Measurements from ENCODE around the gene IL3RA.
A peak's percentile ranks its signal among the peaks of the same experiment; 100 is the strongest.
"Not testable (repeated sequence)": the region's sequence is repeated elsewhere in the genome, so short reads cannot be mapped to it uniquely, and the experiment has no call there.

IL3RA gene

DNA sequence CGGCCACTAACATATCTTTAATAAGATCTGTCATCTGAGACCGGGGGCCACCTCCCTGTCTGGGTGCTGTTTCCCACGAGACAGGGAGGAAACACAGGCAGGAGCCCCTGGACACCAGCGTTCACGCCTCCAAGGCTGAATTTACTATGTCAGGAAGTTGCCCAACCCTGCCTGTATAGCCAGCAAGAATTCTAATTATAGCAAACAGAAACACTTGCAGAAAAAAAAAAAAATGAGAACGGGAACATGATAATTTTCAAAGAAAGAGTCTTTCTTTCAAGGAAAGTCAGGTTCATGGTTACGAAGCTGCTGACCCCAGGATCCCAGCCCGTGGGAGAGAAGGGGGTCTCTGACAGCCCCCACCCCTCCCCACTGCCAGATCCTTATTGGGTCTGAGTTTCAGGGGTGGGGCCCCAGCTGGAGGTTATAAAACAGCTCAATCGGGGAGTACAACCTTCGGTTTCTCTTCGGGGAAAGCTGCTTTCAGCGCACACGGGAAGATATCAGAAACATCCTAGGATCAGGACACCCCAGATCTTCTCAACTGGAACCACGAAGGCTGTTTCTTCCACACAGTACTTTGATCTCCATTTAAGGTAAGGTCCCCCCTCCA is at the start of gene IL3RA:
Gene IL3RA, plus strand, starts transcription at position 455 of the 613 bp plus-strand sequence. CDS start 4,981 bp downstream, outside the sequence.
- peak within 1 kb of the TSS; percentile 68 for H3K27ac Mint-ChIP-seq
- ATAC-seq (peak; percentile 58), DNase-seq (ENCODE audit: low spot score in 2 of 2) (no peak)
- peaks cover 7% of the 10 kb centered on the region for H3K4me1 Mint-ChIP-seq
- H3K4me3 Mint-ChIP-seq = peak within 1 kb of the TSS; percentile 80
- H3K9me3 Mint-ChIP-seq = no peaks in the 10 kb centered on the region
- H3K36me3 Mint-ChIP-seq = no peaks in the 10 kb centered on the region

DNA sequence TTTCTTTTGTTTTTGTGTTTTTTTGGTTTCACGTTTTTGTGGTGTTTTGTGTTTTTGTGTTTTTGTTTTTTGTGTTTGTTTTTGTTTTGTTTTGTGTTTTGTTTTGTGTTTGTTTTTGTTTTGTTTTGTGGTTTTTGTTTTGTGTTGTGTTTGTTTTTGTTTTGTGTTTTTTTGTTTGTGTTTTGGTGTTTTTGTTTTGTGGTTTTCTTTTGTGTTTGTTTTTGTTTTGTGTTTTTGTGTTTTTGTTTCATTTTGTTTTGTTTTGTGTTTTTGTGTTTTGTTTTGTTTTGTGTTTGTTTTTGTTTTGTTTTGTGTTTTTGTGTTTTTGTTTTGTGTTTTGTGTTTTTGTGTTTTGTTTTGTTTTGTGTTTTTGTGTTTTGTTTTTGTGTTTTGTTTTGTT is 47.0 kb upstream of the IL3RA start:
- Mint-ChIP-seq H3K9me3 (peaks cover 12% of the 10 kb centered on the region), H3K4me3 (no peak overlapping the region), H3K4me1 (peaks cover 6% of the 10 kb centered on the region), H3K36me3 (peaks cover 7% of the 10 kb centered on the region), H3K27ac (peak overlapping the region; percentile 52)
- ATAC-seq (no peak), DNase-seq (ENCODE audit: low spot score in 2 of 2) (no peak)

DNA sequence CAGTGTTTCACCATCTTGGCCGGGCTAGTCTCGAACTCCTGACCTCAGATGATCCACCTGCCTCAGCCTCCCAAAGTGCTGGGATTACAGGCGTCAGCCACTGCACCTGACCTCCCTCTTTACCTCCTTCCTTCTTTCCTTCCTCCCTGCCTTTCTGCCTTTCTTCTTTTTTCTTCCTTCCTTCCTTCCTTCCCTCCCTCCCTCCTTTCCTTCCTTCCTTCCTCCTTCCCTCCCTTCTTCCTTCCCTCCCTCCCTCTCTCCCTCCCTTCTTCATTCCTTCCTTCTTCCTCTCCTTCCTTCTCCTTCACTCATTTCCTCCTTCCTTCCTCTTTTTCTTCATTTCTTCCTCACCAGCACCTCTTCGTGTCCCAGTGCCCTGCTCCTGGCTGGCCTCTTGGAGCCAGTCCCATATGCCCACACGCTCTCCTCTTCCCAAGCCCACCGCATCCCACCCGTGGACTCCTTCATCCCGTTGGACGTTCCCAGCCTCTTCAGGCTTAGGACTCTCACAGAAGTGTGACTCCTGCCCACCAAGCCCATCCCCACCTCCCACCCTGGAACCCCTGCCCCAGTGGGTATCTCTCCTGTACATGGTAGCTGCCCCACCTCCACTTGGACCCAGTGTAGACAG is 45.4 kb upstream of the IL3RA start:
- Mint-ChIP-seq H3K4me1 (peaks cover 6% of the 10 kb centered on the region), H3K27ac (no peak overlapping the region), H3K36me3 (peaks cover 7% of the 10 kb centered on the region), H3K4me3 (no peak overlapping the region), H3K9me3 (peaks cover 12% of the 10 kb centered on the region)
- DNase-seq (ENCODE audit: low spot score in 2 of 2) (no peak), ATAC-seq (no peak)

DNA sequence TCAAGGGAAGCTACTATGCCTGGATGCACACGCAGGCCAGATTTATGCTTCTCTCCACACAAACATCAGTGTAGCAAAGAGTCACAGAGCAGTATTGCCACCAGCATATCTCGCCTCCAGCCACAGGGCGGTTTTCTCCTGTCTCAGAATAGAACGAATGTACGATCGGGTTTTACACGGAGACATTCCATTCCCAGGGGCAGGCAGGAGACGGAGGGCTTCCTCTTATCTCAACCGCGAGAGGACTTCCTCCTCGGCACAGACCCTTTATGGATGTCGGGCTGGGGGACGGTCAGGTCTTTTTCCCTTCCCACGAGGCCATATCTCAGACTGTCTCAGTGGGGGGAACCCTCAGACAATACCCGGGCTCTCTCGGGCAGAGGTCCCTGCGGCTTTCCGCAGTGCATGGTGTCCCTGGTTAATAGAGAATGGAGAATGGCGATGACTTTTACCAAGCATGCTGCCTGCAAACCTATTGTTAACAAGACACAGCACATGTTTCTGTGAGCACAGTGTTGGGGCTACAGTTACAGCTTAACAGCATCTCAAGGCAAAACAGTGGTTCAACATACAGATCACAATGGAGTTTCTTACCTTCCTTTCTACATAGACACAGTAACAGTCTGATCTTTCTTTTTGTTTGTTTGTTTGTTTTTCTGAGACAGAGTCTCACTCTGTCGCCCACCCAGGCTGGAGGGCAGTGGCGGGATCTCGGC is 43.9 kb upstream of the IL3RA start:
- Mint-ChIP-seq H3K27ac (no peak overlapping the region), H3K36me3 (peaks cover 7% of the 10 kb centered on the region), H3K4me3 (no peak overlapping the region), H3K9me3 (peaks cover 12% of the 10 kb centered on the region), H3K4me1 (peaks cover 6% of the 10 kb centered on the region)
- no peak for ATAC-seq
- DNase-seq (ENCODE audit: low spot score in 2 of 2) = no peak

DNA sequence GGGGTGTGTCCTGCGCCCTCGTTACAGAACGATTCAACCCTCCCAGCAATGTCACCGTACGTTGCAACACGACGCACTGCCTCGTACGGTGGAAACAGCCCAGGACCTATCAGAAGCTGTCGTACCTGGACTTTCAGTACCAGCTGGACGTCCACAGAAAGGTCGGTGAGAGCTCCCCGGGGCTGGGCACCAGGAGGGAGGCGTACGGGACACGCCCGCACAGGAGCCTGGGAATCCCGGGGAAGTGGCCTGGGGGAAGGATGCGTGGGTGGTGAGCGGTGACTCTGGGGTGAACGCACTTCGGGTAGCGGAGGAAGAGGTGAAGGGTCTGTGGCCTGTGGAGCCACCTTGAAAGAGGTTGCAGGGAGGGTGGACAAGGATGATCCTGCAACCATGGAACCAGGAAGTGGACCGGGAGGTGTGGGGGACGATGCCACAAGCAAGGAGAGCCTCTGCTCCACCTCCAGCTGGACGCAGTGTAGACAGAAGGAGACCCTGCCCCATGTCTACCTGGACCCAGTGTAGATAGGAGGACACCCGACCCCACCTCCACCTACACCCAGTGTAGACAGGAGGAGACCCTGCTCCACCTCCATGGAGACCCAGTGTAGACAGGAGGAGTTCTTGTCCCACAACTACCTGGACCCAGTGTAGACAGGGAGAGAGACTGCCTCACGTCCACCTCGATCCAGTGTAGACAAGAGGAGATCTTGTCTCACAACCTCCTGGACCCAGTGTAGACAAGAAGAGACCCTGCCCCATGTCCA is 42.1 kb upstream of the IL3RA start:
- H3K4me3 Mint-ChIP-seq = no peak overlapping the region
- peaks cover 9% of the 10 kb centered on the region for H3K9me3 Mint-ChIP-seq
- H3K36me3 Mint-ChIP-seq = peaks cover 4% of the 10 kb centered on the region
- ATAC-seq = peak; percentile 51
- no peak overlapping the region for H3K27ac Mint-ChIP-seq
- DNase-seq (ENCODE audit: low spot score in 2 of 2) = no peak
- peaks cover 2% of the 10 kb centered on the region for H3K4me1 Mint-ChIP-seq

DNA sequence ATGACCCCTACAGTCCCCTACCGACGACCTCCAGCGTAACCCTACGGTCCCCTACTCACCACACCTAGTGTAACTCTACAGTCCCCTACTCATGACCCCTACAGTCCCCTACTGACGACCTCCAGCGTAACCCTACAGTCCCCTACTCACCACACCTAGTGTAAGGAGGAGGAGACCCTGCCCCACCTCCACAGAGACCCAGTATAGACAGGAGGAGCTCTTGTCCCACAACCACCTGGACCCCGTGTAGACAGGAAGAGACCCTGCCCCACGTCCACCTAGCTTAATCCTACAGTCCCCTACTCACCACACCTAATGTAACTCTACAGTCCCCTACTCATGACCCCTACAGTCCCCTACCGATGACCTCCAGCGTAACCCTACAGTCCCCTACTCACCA is 41.0 kb upstream of the IL3RA start:
- no peak overlapping the region for H3K4me3 Mint-ChIP-seq
- H3K27ac Mint-ChIP-seq = no peak overlapping the region
- peaks cover 3% of the 10 kb centered on the region for H3K9me3 Mint-ChIP-seq
- no peaks in the 10 kb centered on the region for H3K36me3 Mint-ChIP-seq
- DNase-seq (ENCODE audit: low spot score in 2 of 2) = no peak
- no peaks in the 10 kb centered on the region for H3K4me1 Mint-ChIP-seq
- peak; percentile 51 for ATAC-seq

DNA sequence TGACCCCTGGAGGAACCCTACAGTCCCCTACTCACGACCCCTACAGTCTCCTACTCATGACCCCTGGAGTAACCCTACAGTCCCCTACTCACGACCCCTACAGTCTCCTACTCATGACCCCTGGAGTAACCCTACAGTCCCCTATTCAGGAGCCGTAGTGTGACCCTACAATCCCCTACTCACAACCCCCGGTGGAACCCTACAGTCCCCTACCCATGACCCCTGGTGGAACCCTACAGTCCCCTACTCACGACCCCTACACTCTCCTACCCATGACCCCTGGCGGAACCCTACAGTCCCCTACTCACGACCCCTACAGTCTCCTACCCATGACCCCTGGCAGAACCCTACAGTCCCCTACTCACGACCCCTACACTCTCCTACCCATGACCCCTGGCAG is 39.0 kb upstream of the IL3RA start:
- H3K36me3 Mint-ChIP-seq; ATAC-seq; H3K27ac Mint-ChIP-seq; H3K4me1 Mint-ChIP-seq; DNase-seq (ENCODE audit: low spot score in 2 of 2); H3K9me3 Mint-ChIP-seq; H3K4me3 Mint-ChIP-seq: not testable (repeated sequence)

DNA sequence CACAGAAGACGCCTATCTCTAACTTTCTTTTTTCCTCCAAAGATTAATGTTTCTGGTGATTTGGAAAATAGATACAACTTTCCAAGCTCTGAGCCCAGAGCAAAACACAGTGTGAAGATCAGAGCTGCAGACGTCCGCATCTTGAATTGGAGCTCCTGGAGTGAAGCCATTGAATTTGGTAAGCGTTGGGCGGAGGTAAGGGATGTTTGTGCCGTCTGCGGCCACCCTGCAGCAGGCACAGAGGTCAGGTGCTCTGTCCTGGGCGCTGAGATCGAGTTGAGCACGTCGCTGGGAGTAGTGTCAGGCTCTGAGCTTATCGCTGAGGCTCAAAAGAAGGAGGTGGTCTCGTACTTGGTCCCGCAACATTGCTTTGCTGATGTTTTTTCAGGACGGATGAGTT is 36.1 kb upstream of the IL3RA start:
- DNase-seq (ENCODE audit: low spot score in 2 of 2) (no peak), ATAC-seq (no peak)
- Mint-ChIP-seq H3K4me1 (no peaks in the 10 kb centered on the region), H3K27ac (no peak overlapping the region), H3K36me3 (no peaks in the 10 kb centered on the region), H3K4me3 (no peak overlapping the region), H3K9me3 (no peaks in the 10 kb centered on the region)

DNA sequence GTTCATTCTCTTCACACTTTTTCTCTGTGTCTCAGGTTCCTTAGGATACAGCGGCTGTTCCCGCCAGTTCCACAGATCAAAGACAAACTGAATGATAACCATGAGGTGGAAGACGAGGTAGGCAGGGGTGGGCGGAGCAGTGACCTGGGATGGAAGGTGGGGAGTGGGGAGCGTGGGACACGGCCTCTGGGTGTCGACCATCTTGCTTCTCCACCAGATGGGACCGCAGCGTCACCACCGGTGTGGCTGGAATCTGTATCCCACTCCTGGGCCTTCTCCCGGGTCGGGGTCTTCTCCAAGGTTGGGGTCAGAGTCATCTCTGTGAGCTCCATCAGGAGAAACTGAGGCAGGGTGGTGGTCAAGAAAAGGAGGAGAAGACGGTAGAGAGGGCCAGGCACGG is 31.2 kb upstream of the IL3RA start:
- no peak overlapping the region for H3K4me3 Mint-ChIP-seq
- no peaks in the 10 kb centered on the region for H3K36me3 Mint-ChIP-seq
- peaks cover 11% of the 10 kb centered on the region for H3K9me3 Mint-ChIP-seq
- no peak overlapping the region for H3K27ac Mint-ChIP-seq
- DNase-seq (ENCODE audit: low spot score in 2 of 2) (no peak), ATAC-seq (no peak)
- H3K4me1 Mint-ChIP-seq = peaks cover 6% of the 10 kb centered on the region

DNA sequence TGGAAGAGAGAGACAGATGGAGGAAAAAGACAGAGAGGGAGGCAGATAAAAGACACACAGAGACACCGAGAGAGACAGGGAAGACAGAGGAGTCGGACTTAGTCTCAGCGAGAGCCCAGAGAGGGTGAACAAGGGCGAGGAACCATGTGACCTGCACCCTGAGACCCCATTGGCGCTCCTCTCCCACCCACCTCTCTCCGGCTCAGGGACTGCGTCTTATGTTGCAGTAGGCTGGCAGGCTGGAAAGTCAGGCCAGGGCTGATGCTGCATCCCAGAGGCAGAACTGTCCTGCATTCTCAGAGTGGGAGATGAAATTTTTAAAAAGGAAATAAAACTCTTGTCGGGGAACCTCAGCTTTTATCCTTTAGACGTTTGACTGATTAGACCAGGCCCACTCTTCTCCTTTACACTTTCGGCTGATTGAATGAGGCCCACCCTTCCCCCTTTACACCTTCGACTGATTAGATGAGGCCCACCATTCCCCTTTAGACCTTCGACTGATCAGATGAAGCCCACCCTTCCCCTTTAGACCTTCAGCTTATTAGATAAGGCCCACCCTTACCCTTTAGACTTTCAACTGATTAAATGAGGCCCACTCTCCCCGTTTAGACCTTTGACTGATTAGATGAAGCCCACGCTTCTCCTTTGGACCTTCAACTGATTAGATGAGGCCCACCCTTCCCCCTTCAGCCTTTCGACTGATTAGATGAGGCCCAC is 29.5 kb upstream of the IL3RA start:
- H3K4me3 Mint-ChIP-seq = no peak overlapping the region
- no peak overlapping the region for H3K27ac Mint-ChIP-seq
- ATAC-seq (no peak), DNase-seq (ENCODE audit: low spot score in 2 of 2) (no peak)
- H3K36me3 Mint-ChIP-seq = no peaks in the 10 kb centered on the region
- H3K4me1 Mint-ChIP-seq = peaks cover 6% of the 10 kb centered on the region
- peaks cover 11% of the 10 kb centered on the region for H3K9me3 Mint-ChIP-seq

DNA sequence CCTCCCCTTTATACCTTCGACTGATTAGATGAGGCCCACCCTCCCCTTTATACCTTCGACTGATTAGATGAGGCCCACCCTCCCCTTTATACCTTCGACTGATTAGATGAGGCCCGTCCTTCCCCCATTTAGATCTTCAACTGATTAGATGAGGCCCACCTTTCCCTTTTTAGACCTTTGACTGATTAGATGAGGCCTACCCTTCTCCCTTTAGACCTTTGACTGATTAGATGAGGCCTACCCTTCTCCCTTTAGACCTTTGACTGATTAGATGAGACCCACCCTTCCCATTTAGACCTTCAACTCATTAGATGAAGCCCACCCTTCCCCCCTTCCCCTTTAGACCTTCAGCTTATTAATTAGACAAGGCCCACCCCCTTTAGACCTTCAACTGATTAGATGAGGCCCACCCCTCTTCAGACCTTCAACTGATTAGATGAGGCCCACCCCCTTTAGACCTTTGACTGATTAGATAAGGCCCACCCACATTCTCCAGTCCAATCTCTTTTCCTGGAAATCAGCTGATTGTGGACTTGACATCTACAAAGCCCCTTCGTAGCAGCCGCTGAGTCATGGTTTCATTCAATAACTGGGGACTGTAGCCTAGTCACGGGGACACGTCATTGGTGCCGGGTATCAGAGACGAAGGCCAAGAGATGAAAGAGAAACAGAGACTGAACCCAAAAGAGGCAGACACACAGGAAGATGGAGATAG is 28.8 kb upstream of the IL3RA start:
- Mint-ChIP-seq H3K36me3 (no peaks in the 10 kb centered on the region), H3K4me1 (peaks cover 6% of the 10 kb centered on the region), H3K27ac (peak overlapping the region; percentile 39), H3K9me3 (peaks cover 11% of the 10 kb centered on the region), H3K4me3 (no peak overlapping the region)
- peak; percentile 54 for ATAC-seq
- DNase-seq (ENCODE audit: low spot score in 2 of 2) = no peak

DNA sequence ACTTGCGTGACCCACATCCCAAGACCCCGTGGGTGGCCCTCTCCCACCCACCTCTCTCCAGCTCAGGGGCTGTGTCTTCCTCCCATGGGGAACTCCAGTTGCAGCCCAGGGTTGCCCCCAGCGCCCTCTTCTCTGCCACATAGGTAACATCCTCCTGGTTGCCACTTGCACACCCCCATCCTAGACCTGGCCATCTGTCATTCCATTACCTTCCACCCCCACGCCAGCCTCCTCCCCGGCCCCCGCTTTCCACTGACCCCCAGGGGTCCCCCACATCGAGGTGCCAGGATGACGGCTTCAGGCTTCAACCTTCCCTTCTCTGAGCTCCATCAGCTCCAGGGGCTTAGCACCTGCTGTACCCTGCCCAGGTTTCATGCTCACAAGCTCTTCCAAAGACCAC is 28.1 kb upstream of the IL3RA start:
- no peak overlapping the region for H3K4me3 Mint-ChIP-seq
- H3K27ac Mint-ChIP-seq = peak overlapping the region; percentile 39
- H3K36me3 Mint-ChIP-seq = no peaks in the 10 kb centered on the region
- peaks cover 6% of the 10 kb centered on the region for H3K4me1 Mint-ChIP-seq
- DNase-seq (ENCODE audit: low spot score in 2 of 2) (no peak), ATAC-seq (peak; percentile 19)
- H3K9me3 Mint-ChIP-seq = peaks cover 11% of the 10 kb centered on the region

DNA sequence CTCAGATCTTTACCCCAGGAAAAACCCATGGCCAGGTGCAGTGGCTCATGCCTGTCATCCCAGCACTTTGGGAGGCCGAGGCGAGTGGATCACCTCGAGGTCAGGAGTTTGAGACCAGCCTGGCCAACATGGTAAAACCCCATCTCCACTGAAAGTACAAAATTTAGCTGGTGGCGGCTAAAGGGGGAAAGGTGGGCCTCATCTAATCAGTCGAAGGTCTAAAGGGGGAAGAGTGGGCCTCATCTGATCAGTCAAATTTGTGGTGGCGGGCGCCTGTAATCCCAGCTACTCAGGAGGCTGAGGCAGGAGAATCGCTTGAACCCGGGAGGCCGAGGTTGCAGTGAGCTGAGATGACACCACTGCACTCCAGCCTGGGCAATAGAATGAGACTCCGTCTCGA is 27.7 kb upstream of the IL3RA start:
- H3K9me3 Mint-ChIP-seq = peaks cover 11% of the 10 kb centered on the region
- not testable (repeated sequence) for DNase-seq (ENCODE audit: low spot score in 2 of 2); H3K27ac Mint-ChIP-seq; H3K4me1 Mint-ChIP-seq; H3K4me3 Mint-ChIP-seq; ATAC-seq; H3K36me3 Mint-ChIP-seq

DNA sequence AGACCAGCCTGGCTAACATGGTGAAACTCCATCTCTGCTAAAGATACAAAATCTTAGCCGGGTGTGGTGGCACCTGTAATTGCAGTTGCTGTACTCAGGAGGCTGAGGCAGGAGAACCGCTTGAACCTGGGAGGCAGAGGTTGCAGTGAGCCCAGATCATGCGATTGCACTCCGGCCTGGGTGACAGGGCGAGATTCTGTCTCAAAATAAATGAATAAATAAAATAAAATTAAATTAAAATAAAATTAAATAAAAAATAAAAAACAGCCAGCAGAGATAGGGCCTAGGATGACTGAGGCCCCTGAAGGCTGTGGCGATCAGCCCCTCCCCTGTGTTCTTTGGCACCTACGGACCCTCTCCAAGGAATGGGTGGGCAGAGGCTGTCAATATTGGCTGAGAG is 22.8 kb upstream of the IL3RA start:
- ATAC-seq (no peak), DNase-seq (ENCODE audit: low spot score in 2 of 2) (no peak)
- Mint-ChIP-seq H3K27ac (no peak overlapping the region), H3K36me3 (no peaks in the 10 kb centered on the region), H3K9me3 (peaks cover 2% of the 10 kb centered on the region), H3K4me1 (peaks cover 5% of the 10 kb centered on the region), H3K4me3 (no peak overlapping the region)

Measured in stimulated activated effector memory CD8-positive, alpha-beta T cell treated with anti-CD3 and anti-CD28 coated beads, Interleukin-12 subunit alpha, Interleukin-12 subunit beta, amount 100 ng/mL, for 72 hours (primary cell).